CD4-positive, alpha-beta T cell treated with Interleukin-6 for 4 hours (primary cell): ENCODE results near the gene BNIPL.

Source experiments
- DNase-seq: peaks from one replicate; pipeline ENCODE4 v3.0.0-alpha.2; 2020; ENCODE audit warnings: mixed read lengths

The BNIPL gene

GRCh38 chr1:151010346-151010726, 26.1 kb upstream of the BNIPL start:
- DNase-seq: no peak

GRCh38 chr1:151011154-151011850, 25.1 kb upstream of the BNIPL start:
- no peak for DNase-seq

GRCh38 chr1:151012684-151013471, 23.5 kb upstream of the BNIPL start:
- DNase-seq: no peak

- DNase-seq: no peak
Measured at GRCh38 chr1:151013518-151013917, 22.9 kb upstream of the BNIPL start.

DNA sequence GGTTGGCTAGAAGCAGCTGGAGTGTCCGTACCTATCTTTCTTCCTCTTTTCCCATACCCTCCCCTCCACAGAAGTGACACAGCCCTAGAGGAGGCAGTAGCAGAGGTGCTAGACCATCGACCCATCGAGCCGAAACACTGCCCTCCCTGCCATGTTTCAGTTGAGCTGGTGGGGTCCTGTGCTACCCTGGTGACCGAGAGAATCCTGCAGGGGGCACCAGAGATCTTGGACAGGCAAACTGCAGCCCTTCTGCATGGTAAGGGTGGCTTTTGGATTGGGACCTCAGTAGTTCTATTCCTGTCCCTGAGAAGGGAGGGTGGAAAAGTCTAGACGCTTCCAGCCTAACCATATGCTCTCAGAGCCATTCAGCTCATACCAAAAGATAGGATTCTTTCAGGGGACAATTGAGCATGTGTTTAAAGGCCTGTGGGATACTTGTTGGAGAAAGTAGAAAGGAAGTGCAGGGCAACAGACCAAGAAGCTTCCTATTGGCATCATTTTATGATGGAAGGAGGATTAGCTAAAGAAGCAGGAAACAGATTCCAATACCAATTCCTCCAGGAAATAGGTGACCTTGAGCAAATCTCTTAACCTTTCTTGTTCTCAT, 11.7 kb upstream of the BNIPL start:
- DNase-seq: peak; percentile 94

DNA sequence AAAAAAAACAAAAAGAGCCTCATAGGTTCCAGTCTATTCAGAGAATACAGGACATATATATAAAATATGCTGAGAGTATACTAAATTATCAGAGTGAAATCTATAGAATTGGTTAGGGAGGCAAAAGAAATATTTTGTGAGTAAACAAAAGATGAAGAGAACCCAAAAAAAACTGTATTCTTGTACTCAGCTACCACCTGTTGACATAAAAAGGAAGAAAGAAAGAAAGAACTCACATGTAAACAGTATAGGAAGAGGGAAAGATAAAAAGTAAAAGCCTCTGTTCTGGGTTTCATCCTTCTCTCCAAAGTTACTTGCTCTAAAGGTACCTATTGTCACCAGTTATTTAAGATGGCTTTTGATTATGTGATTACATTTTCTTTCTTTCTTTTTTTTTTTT, 9.9 kb upstream of the BNIPL start:
- no peak for DNase-seq

DNA sequence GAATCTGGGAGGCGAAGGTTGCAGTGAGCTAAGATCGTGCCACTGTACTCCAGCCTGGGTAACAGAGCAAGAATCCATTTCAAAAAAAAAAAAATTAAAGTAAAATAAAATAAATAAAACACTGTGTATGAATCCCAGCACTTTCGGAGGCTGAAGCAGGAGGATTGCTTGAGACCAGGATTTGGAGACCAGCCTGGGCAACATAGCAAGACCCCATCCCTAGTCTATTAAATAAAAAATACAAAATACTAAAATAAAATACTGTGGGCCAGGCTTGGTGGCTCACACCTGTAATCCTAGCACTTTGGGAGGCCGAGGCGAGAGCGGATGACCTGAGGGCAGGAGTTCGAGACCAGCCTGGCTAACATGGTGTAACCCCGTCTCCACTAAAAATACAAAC, 4.2 kb upstream of the BNIPL start:
- no peak for DNase-seq

DNA sequence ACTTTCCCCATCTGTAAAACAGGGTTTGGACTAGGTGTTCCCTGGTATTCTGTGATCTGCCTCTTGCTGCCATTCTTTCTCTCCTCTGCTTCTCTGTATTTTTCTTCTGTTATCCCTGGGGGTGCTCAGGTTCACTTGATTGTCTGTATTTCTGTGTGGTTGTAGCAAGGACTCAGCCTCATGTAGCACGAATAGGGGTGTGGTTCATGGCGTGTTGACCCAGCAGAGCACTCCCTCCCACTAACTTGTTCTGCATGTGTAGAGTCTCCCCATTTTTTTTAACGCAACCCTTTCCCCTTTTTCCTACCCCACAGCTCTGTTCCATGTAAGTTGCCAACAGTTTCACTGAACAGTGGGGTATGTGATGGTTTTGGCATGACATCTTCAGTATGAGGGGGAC, 1.2 kb upstream of the BNIPL start:
- DNase-seq: no peak

- no peak for DNase-seq
Measured at GRCh38 chr1:151037032-151037431, 646 bp downstream of the BNIPL start.

- DNase-seq: no peak
Measured at GRCh38 chr1:151039521-151039920, 3.1 kb downstream of the BNIPL start.

GRCh38 chr1:151043163-151043562, 6.8 kb downstream of the BNIPL start:
- DNase-seq: no peak

DNA sequence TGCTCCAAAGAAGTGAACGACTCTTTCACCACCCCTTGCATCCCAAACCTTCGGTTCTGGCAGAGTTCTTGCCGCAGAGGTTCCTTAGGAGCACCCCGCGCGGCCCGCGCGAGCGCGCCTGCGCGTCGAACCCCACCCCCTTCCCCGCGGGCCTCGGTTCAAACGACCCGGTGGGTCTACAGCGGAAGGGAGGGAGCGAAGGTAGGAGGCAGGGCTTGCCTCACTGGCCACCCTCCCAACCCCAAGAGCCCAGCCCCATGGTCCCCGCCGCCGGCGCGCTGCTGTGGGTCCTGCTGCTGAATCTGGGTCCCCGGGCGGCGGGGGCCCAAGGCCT, 11.2 kb downstream of the BNIPL start, which contains the start of gene C1orf56:
TSS of gene C1orf56 (plus strand) at position 161 of the 334 bp plus-strand sequence. CDS start at position 258, 97 bp downstream.
- peak; percentile 74 for DNase-seq

DNA sequence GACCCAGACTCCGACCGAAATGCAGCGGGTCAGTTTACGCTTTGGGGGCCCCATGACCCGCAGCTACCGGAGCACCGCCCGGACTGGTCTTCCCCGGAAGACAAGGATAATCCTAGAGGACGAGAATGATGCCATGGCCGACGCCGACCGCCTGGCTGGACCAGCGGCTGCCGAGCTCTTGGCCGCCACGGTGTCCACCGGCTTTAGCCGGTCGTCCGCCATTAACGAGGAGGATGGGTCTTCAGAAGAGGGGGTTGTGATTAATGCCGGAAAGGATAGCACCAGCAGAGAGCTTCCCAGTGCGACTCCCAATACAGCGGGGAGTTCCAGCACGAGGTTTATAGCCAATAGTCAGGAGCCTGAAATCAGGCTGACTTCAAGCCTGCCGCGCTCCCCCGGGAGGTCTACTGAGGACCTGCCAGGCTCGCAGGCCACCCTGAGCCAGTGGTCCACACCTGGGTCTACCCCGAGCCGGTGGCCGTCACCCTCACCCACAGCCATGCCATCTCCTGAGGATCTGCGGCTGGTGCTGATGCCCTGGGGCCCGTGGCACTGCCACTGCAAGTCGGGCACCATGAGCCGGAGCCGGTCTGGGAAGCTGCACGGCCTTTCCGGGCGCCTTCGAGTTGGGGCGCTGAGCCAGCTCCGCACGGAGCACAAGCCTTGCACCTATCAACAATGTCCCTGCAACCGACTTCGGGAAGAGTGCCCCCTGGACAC, 11.7 kb downstream of the BNIPL start:
- DNase-seq: peak; percentile 68

DNA sequence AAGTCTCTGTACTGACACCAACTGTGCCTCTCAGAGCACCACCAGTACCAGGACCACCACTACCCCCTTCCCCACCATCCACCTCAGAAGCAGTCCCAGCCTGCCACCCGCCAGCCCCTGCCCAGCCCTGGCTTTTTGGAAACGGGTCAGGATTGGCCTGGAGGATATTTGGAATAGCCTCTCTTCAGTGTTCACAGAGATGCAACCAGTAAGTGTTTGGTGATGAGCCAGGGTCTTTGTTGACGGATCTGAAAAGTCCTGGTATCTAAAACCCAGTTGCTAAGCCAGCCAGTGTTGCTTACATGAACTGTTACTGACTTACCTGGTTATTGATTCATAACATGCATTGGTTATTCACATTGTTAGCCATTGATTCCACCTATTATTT, 12.3 kb downstream of the BNIPL start:
- DNase-seq: no peak

- DNase-seq: no peak
Measured at GRCh38 chr1:151049458-151049857, 13.1 kb downstream of the BNIPL start.

DNA sequence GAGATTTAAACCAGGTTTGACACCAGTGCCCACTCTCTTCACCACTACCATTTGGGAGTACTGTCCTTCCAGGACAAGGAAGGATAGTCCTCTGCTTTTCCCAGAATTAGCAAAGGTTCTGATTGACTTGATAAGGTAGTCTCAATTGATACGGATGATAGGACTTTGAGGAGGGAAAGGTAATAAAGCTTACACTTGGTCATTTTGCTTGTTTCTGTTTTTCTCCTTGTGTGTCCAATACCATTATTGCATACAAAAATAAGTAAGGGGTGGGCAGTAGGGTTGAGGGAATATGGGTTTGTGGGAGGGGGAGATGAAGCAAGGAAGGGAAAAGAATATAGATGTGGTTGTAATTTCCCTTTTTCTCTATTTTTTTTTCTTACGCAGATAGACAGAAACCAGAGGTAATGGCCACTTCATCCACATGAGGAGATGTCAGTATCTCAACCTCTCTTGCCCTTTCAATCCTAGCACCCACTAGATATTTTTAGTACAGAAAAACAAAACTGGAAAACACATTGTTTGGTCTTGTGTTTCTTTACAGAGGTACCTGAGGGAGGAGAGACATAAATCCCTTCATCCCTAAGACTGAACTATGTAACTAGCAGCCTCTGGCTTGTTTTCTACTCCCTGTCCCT, 13.8 kb downstream of the BNIPL start:
- DNase-seq: no peak

DNA sequence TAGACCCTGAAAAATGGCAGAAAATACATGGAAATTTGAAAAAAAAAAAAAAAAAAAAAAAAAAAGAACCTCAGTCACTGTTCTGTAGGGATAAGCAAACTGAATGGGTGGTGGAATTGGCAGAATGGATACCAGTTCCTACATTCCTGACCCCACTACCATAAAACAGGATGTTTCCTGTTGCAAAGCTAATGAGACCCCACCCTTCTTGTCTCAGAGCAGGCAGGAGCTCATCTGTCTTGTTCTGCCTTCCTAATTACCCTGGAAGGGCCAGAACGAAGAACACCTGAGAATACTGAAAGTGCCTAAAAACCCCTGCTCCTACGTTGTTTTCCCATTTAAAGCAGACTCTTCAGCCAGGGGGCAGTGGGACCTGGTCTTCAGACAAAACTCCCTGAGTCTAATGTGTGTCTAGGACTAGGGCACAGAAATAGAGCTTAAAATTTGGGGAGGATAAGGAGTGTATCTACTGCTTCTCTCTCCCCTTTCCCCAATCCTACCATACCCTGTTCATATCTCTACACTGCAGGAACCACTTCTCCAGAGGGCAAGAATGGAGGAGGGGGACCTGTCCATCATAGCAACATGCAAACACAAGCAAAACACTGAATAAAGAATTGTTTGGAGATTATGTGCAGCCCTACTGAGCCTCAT, 15.1 kb downstream of the BNIPL start:
- DNase-seq: no peak

GRCh38 chr1:151054971-151055547, 18.7 kb downstream of the BNIPL start:
- DNase-seq: no peak

DNA sequence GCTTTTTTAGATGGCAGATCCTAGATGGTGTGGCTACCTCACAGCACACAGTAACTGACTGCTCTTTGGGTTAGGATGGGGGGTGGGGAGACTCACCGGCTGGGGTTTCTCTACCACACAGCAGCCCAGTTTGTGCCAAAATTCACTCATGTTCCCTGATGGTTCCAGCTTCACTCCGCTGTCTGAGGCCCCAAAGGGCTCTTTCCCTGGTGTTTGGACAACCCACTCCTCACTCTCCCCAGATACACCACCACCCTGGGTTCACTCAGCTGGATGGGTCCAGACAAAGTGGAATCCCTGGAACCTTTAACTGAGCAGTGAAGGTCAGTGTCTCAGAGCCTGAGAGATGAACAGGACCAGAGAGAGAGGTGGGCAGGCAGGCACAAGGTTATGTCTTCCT, 19.2 kb downstream of the BNIPL start:
- DNase-seq: no peak

DNA sequence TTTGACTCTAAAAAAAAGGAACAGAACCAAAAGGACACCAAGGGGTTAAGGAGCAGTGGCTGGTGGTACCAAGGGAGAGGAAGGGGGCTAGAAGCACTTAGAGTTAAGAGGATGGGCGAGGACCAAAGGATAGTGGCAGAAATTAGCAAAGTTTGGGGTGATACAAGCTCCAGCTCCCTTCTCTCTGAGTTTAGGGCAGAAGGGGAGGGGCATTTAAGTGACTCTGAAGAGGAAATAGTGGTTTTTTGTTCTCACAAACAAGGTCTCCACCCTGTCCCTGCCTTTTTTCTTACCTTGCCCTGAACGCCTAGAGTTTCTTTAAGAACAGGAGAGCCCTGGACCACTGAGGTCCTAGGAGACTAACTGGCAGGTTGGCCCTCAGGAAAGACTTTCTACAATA, 19.8 kb downstream of the BNIPL start:
- DNase-seq: peak; percentile 48

- DNase-seq: no peak
Measured at GRCh38 chr1:151058692-151059091, 22.3 kb downstream of the BNIPL start.
